Heart right ventricle (tissue), 16 donors: ENCODE results near the gene MRC2. TPM values are rescaled to one million over a fixed set of nuclear protein-coding genes. Genes with fewer than 3 reads are reported as not detected.

Experiments used
- ATAC-seq, 8 donors: fragments of 200-7000 bp; cut with Tn5 transposase; one replicate each; pipeline ENCODE4 v1.9.1; 2020; ENCODE audit warnings: mild to moderate bottlenecking in 8 of 8, moderate library complexity in 8 of 8, moderate number of reproducible peaks in 1 of 8
- DNase-seq, 2 donors: peaks; one replicate each; pipeline ENCODE4 v3.0.0-alpha.2; 2020
- H3K27ac ChIP-seq, 10 donors: fragments of 200-600 bp; sonication (generic) in 2 of 10; one replicate each; pipeline versions ENCODE4 v1.5.0 to v1.8.0; 2020 to 2022; ENCODE audit warnings: mild to moderate bottlenecking in 3 of 10
- H3K27me3 ChIP-seq, 7 donors: fragments of 200-600 bp; one replicate each; pipeline ENCODE4 v1.8.0; 2021 to 2022; ENCODE audit warnings: mild to moderate bottlenecking in 2 of 7
- H3K36me3 ChIP-seq, 9 donors: fragments of 200-600 bp; sonication (generic) in 1 of 9; one replicate each; pipeline versions ENCODE4 v1.5.0 to v1.8.0; 2020 to 2022; ENCODE audit warnings: mild to moderate bottlenecking in 2 of 9
- H3K4me1 ChIP-seq, 9 donors: fragments of 200-600 bp; sonication (generic) in 1 of 9; one replicate each; pipeline versions ENCODE4 v1.5.0 to v1.8.0; 2020 to 2022; ENCODE audit warnings: mild to moderate bottlenecking in 4 of 9
- H3K4me3 ChIP-seq, 10 donors: fragments of 200-600 bp; sonication (generic) in 2 of 10; one replicate each; pipeline versions ENCODE4 v1.5.0 to v1.8.0; 2020 to 2022; ENCODE audit warnings: mild to moderate bottlenecking in 7 of 10, moderate library complexity in 2 of 10
- H3K9me3 ChIP-seq, 11 donors: fragments of 200-600 bp in 10 of 11; sonication (generic) in 2 of 11; one replicate each; pipeline versions ENCODE4 v1.5.0 to v1.8.0; 2013 to 2022; ENCODE audit warnings: mild to moderate bottlenecking in 2 of 11, control low read depth in 1 of 11, moderate library complexity in 1 of 11
- WGBS, 2 donors: extraction: QIAGEN DNeasy Blood & Tissue Kit; methylation state at CpG; one replicate each; pipeline ENCODE4 v1.1.7; 2013; ENCODE audit warnings: inconsistent platforms in 1 of 2; 5-methylcytosine and 5-hydroxymethylcytosine counted together
- intact Hi-C, 10 donors: fragments of 100-400 bp; cut with DNase I; formaldehyde crosslinking; loops; one replicate each; pipeline versions ENCODE4 v1.11.1 to v1.14.2; 2022
- polyA plus RNA-seq, 2 donors: library from polyadenylated mRNA; stranded (reverse); fragments of 200-250 nt; gene quantifications; one replicate each; pipeline ENCODE4 v1.2.3, GENCODE V29; 2013
- total RNA-seq, 10 donors: library from RNA; stranded (reverse); fragmentation: NEBNext Ultra II Directional in 3 of 10; extraction: Animal tissue kit (Norgen Biotek cat#: 25700) in 3 of 10; gene quantifications; one replicate each; pipeline versions ENCODE4 v1.2.1 to v1.2.4, GENCODE V29; 2021 to 2023
- TF ChIP-seq, protein P1 (sequence below), 9 donors: fragments of 200-600 bp; sonication (generic) in 2 of 9; IDR thresholded peaks; one replicate each; pipeline versions ENCODE4 v1.5.0 to v1.8.0; 2021 to 2022; ENCODE audit warnings: antibody characterized with exemption in 9 of 9, mild to moderate bottlenecking in 5 of 9, moderate library complexity in 1 of 9
- donor health status: Arrhythmogenic right ventricular cardiomyopathy.
- donor health status: ischemic (EF 13 %, LVEDD 7.1; RV severe dilation, severe dysfunction).
- donor health status: healthy with polysubstance abuse.
- donor health status: DM: no; HTN: yes; CAD: no.
- donor health status: DM: no; HTN: no; CAD: no.
- donor health status: ischemic (EF 25% LVEDD 6.9; RV normal size, moderate dysfunction).
- donor health status: ischemic (EF 25% LVEDD 5.7; RV mildly dilated, moderate dysfunction).
- donor health status: healthy.
- donor health status: DM: yes; HTN: yes; CAD: no.
- donor health status: Ischemic cardiomyopathy.
- donor health status: ischemic (EF 35%, LVEDD 5.7; RV mildly dilated, moderate dysfunction).
- donor health status: nonischemic (EF 11% LVEDD 7.7; RV severe dilation, severe dysfunction).
- donor health status: DM: yes; HTN: yes; CAD: no.
- donor health status: PGD.
- donor health status: ischemic (EF 29% LVEDD 5.4; RV normal size, mild dysfunction).
- donor health status: nonischemic (EF 23%, LVEDD 6.1; RV moderate dilation, normal function).

The MRC2 gene
- total and polyA plus RNA-seq, 12 donors = 15.2 to 46.4 (median 21.4) TPM

DNA sequence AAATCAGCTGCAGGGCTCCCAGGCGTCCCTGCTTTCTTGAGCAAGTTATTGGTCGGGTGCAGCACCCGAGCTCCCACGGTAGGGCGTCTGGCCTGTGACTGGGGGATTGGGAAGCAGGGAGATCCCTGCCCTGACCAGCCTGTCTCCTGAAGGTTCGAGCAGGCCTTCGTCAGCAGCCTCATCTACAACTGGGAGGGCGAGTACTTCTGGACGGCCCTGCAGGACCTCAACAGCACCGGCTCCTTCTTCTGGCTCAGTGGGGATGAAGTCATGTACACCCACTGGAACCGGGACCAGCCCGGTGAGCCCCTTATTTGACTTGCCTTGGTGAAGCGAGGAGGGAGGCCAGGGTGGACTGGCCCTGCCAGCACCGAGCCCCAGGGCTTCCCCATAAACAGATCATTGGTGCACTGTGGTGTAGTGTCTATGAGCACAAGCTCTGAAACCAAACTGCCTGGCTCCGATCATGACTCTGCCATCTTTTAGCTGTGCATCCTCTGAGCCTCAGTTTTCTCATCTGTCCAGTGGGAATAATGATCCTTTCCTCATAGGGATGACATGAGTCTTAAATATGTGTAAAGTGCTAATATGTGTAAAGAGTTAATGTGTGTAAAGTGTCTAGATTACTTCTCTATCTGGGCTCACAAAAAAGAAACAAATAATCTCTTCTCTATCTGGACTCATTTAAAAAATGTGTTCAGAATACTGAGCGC, 48.9 kb downstream of the MRC2 start:
- intact Hi-C loops = loop anchor here in 7 of 10 donors (5.0 to 10.0 kb wide), 2 partner anchors 49 to 728 kb away; partner anchors contain the start of gene MRC2 (in 1 of the 7)
- Histone ChIP-seq H3K27ac (no peak overlapping the region), H3K4me1 (peaks cover 0 to 17% (median 5%) of the 10 kb centered on the region in 9 donors), H3K4me3 (no peak overlapping the region), H3K9me3 (no peaks in the 10 kb centered on the region), H3K36me3 (peaks cover 0 to 45% (median 0%) of the 10 kb centered on the region in 9 donors), H3K27me3 (no peaks in the 10 kb centered on the region)
- TF ChIP-seq, protein P1, sequence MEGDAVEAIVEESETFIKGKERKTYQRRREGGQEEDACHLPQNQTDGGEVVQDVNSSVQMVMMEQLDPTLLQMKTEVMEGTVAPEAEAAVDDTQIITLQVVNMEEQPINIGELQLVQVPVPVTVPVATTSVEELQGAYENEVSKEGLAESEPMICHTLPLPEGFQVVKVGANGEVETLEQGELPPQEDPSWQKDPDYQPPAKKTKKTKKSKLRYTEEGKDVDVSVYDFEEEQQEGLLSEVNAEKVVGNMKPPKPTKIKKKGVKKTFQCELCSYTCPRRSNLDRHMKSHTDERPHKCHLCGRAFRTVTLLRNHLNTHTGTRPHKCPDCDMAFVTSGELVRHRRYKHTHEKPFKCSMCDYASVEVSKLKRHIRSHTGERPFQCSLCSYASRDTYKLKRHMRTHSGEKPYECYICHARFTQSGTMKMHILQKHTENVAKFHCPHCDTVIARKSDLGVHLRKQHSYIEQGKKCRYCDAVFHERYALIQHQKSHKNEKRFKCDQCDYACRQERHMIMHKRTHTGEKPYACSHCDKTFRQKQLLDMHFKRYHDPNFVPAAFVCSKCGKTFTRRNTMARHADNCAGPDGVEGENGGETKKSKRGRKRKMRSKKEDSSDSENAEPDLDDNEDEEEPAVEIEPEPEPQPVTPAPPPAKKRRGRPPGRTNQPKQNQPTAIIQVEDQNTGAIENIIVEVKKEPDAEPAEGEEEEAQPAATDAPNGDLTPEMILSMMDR (IDR thresholded peaks at IDR 0.05) = no peak
- DNase-seq (no peak), ATAC-seq (no peak)
- 96 to 97% methylated on average over 16 of the region's 16 CpGs for WGBS, 2 donors

- ATAC-seq (no peak), DNase-seq (no peak)
- intact Hi-C loops = loop anchor here in 7 of 10 donors (5.0 to 10.0 kb wide), 2 partner anchors 50 to 728 kb away; partner anchors contain the start of gene MRC2 (in 1 of the 7)
- H3K9me3 ChIP-seq = no peaks in the 10 kb centered on the region
- TF ChIP-seq, protein P1 (IDR thresholded peaks at IDR 0.05) = no peak
- peaks cover 0 to 51% (median 0%) of the 10 kb centered on the region in 9 donors for H3K36me3 ChIP-seq
- 96 to 98% methylated on average over 18 of the region's 18 CpGs for WGBS, 2 donors
- H3K4me3 ChIP-seq = no peak overlapping the region
- no peak overlapping the region for H3K27ac ChIP-seq
- H3K27me3 ChIP-seq = no peaks in the 10 kb centered on the region
- H3K4me1 ChIP-seq = peaks cover 0 to 10% (median under 1%) of the 10 kb centered on the region in 9 donors
Measured at GRCh38 chr17:62676952-62677596, 49.6 kb downstream of the MRC2 start.

GRCh38 chr17:62678214-62678919, 50.9 kb downstream of the MRC2 start:
- DNase-seq = no peak
- WGBS, 2 donors = 93 to 95% methylated on average over 10 of the region's 10 CpGs
- intact Hi-C loops = loop anchor here in 7 of 10 donors (5.0 to 10.0 kb wide), 2 partner anchors 51 to 726 kb away; partner anchors contain the start of gene MRC2 (in 1 of the 7)
- Histone ChIP-seq H3K36me3 (peaks cover 0 to 51% (median 0%) of the 10 kb centered on the region in 9 donors), H3K4me1 (peaks cover 0 to 6% (median 0%) of the 10 kb centered on the region in 9 donors), H3K27me3 (no peaks in the 10 kb centered on the region), H3K9me3 (no peaks in the 10 kb centered on the region), H3K27ac (no peak overlapping the region), H3K4me3 (no peak overlapping the region)
- TF ChIP-seq, protein P1 (IDR thresholded peaks at IDR 0.05) = no peak
- ATAC-seq = no peak

DNA sequence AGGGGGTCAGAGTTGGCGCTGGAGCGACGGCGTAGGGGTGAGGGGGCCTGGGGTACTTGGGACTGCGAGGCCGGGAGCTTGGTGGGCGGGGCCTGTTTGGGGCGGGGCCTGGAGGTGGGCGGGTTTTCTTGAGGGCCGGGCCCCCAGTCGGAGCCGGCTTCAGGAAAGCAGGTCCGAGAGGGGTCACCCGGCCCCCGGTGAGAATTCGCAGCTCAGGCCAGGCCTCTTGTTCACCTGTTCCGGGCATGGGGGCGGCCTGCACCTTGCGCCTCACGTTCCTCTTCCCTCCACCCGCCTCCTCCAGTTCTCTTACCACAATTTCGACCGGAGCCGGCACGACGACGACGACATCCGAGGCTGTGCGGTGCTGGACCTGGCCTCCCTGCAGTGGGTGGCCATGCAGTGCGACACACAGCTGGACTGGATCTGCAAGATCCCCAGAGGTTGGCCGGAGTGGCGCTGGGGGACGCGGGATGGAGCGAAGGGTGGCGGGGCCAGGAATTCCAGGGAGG, 52.5 kb downstream of the MRC2 start:
- intact Hi-C loops = loop anchor here in 7 of 10 donors (5.0 to 10.0 kb wide), 2 partner anchors 53 to 725 kb away; partner anchors contain the start of gene MRC2 (in 1 of the 7)
- H3K4me3 ChIP-seq = no peak overlapping the region
- no peaks in the 10 kb centered on the region for H3K27me3 ChIP-seq
- H3K36me3 ChIP-seq = peaks cover 0 to 59% (median 0%) of the 10 kb centered on the region in 9 donors
- H3K4me1 ChIP-seq = peaks cover 0 to 5% (median 0%) of the 10 kb centered on the region in 9 donors
- ATAC-seq (no peak), DNase-seq (no peak)
- TF ChIP-seq, protein P1 (IDR thresholded peaks at IDR 0.05) = no peak
- WGBS, 2 donors = 82 to 84% methylated on average over 36 to 37 of the region's 37 CpGs
- H3K9me3 ChIP-seq = no peaks in the 10 kb centered on the region
- H3K27ac ChIP-seq = no peak overlapping the region
